H9 (cell line): Measurements from ENCODE around the gene C16orf86. TPM values are rescaled to one million over a fixed set of nuclear protein-coding genes. Genes with fewer than 3 reads are reported as not detected.

Experiments
- DNase-seq: peaks from one replicate; pipeline ENCODE4 v3.0.0-alpha.2; 2017
- H2AFZ ChIP-seq: one replicate; pipeline ENCODE4 v1.6.1; 2013; ENCODE audit warnings: mild to moderate bottlenecking, low read length, control low read depth, moderate library complexity
- H2AK5ac ChIP-seq: 2 replicates; pipeline ENCODE4 v1.6.1; 2013; ENCODE audit warnings: low read length, control low read depth, mixed read lengths; ENCODE audit not compliant: insufficient read length
- H2BK120ac ChIP-seq: one replicate; pipeline ENCODE4 v1.6.1; 2013; ENCODE audit warnings: low read depth, mild to moderate bottlenecking, low read length, control low read depth, inconsistent platforms; ENCODE audit not compliant: poor library complexity, severe bottlenecking
- H2BK12ac ChIP-seq: 2 replicates; pipeline ENCODE4 v1.6.1; 2013; ENCODE audit warnings: low read length, control low read depth, mixed read lengths, low read depth; ENCODE audit not compliant: insufficient read length
- H2BK15ac ChIP-seq: 2 replicates; pipeline ENCODE4 v1.6.1; 2013; ENCODE audit warnings: low read depth, low read length, control low read depth
- H2BK20ac ChIP-seq: one replicate; pipeline ENCODE4 v1.6.1; 2013; ENCODE audit warnings: low read depth, mild to moderate bottlenecking, low read length, control low read depth, inconsistent platforms; ENCODE audit not compliant: poor library complexity, severe bottlenecking
- H2BK5ac ChIP-seq: 2 replicates; pipeline ENCODE4 v1.6.1; 2013; ENCODE audit warnings: low read length, control low read depth, mixed read lengths; ENCODE audit not compliant: insufficient read length
- H3K14ac ChIP-seq: 2 replicates; pipeline ENCODE4 v1.6.1; 2013; ENCODE audit warnings: low read length, control low read depth; ENCODE audit not compliant: insufficient read depth
- H3K18ac ChIP-seq: 2 replicates; pipeline ENCODE4 v1.6.1; 2013; ENCODE audit warnings: low read depth, mild to moderate bottlenecking, mixed read lengths, low read length, control low read depth; ENCODE audit not compliant: insufficient read length
- H3K23ac ChIP-seq: 2 replicates; pipeline ENCODE4 v1.6.1; 2013; ENCODE audit warnings: low read length, control low read depth, mixed read lengths, low read depth; ENCODE audit not compliant: insufficient read length
- H3K23me2 ChIP-seq: 2 replicates; pipeline ENCODE4 v1.6.1; 2013; ENCODE audit warnings: low read depth, mild to moderate bottlenecking, mixed read lengths, low read length, control low read depth; ENCODE audit not compliant: insufficient read length, poor library complexity, severe bottlenecking
- H3K27ac ChIP-seq: 2 replicates; pipeline ENCODE4 v1.5.1; 2013; ENCODE audit warnings: low read length, control low read depth, mixed read lengths, low read depth; ENCODE audit not compliant: insufficient read length
- H3K27me3 ChIP-seq: 2 replicates; pipeline ENCODE4 v1.6.1; 2013; ENCODE audit warnings: low read length, control low read depth, inconsistent platforms; ENCODE audit not compliant: insufficient read depth
- H3K4ac ChIP-seq: 2 replicates; pipeline ENCODE4 v1.6.1; 2013; ENCODE audit warnings: low read depth, mild to moderate bottlenecking, control low read depth, inconsistent platforms, low read length, moderate library complexity
- H3K4me1 ChIP-seq: 2 replicates; pipeline ENCODE4 v1.6.1; 2013; ENCODE audit warnings: low read length, control low read depth, inconsistent platforms; ENCODE audit not compliant: insufficient read depth
- H3K4me2 ChIP-seq: 2 replicates; pipeline ENCODE4 v1.6.1; 2013; ENCODE audit warnings: low read length, control low read depth, mixed read lengths; ENCODE audit not compliant: insufficient read length, insufficient read depth
- H3K56ac ChIP-seq: 2 replicates; pipeline ENCODE4 v1.6.1; 2013; ENCODE audit warnings: low read depth, mild to moderate bottlenecking, mixed read lengths, low read length, control low read depth; ENCODE audit not compliant: insufficient read length
- H3K79me1 ChIP-seq: 2 replicates; pipeline ENCODE4 v1.6.1; 2013; ENCODE audit warnings: low read depth, mild to moderate bottlenecking, moderate library complexity, low read length, control low read depth, inconsistent platforms; ENCODE audit not compliant: insufficient read depth, poor library complexity, severe bottlenecking
- H3K79me2 ChIP-seq: 2 replicates; pipeline ENCODE4 v1.6.1; 2013; ENCODE audit warnings: low read length, control low read depth, inconsistent platforms; ENCODE audit not compliant: insufficient read depth
- H3K9ac ChIP-seq: 2 replicates; pipeline ENCODE4 v1.6.1; 2013; ENCODE audit warnings: low read length, control low read depth, mixed read lengths; ENCODE audit not compliant: insufficient read length; ENCODE audit errors: extremely low read depth
- H3K9me3 ChIP-seq: one replicate; pipeline ENCODE4 v1.6.1; 2013; ENCODE audit warnings: low read depth, low read length, inconsistent platforms; ENCODE audit not compliant: control insufficient read depth
- H3T11ph ChIP-seq: one replicate; pipeline ENCODE4 v1.6.1; 2013; ENCODE audit warnings: mild to moderate bottlenecking, low read length, control low read depth, inconsistent platforms
- H4K20me1 ChIP-seq: one replicate; pipeline ENCODE4 v1.6.1; 2013; ENCODE audit not compliant: control insufficient read depth, insufficient read length, insufficient read depth
- H4K5ac ChIP-seq: 2 replicates; pipeline ENCODE4 v1.6.1; 2013; ENCODE audit warnings: low read depth, mild to moderate bottlenecking, mixed read lengths, low read length, control low read depth; ENCODE audit not compliant: insufficient read length
- H4K8ac ChIP-seq: replicated peaks from 2 replicates; pipeline ENCODE4 v1.6.1; 2013; ENCODE audit warnings: low read length, control low read depth, mixed read lengths, low read depth; ENCODE audit not compliant: insufficient read length
- H4K91ac ChIP-seq: 2 replicates; pipeline ENCODE4 v1.6.1; 2013; ENCODE audit warnings: low read depth, mild to moderate bottlenecking, moderate library complexity, mixed read lengths, low read length, control low read depth; ENCODE audit not compliant: insufficient read length
- H3K27ac Mint-ChIP-seq, 3 experiments: 2 replicates in 2 of 3; 3 replicates in 1 of 3; pipeline ENCODE4 v1.8.0; 2020 to 2021; ENCODE audit warnings: mixed read lengths in 3 of 3, mild to moderate bottlenecking in 1 of 3, moderate library complexity in 1 of 3
- H3K27me3 Mint-ChIP-seq: 2 replicates; pipeline ENCODE4 v1.8.0; 2021; ENCODE audit warnings: low read depth, mild to moderate bottlenecking, moderate library complexity, mixed read lengths
- H3K36me3 Mint-ChIP-seq, 3 experiments: 2 replicates in 2 of 3; 3 replicates in 1 of 3; pipeline ENCODE4 v1.8.0; 2020 to 2021; ENCODE audit warnings: low read depth in 3 of 3, mixed read lengths in 3 of 3; ENCODE audit not compliant: insufficient read depth in 1 of 3
- H3K4me1 Mint-ChIP-seq, 2 experiments: 2 replicates each; pipeline ENCODE4 v1.8.0; 2020; ENCODE audit warnings: mixed read lengths in 2 of 2
- H3K4me3 Mint-ChIP-seq, 2 experiments: 2 replicates in 1 of 2; 3 replicates in 1 of 2; pipeline ENCODE4 v1.8.0; 2020 to 2021; ENCODE audit warnings: mild to moderate bottlenecking in 2 of 2, mixed read lengths in 2 of 2, moderate library complexity in 1 of 2
- H3K9me3 Mint-ChIP-seq, 2 experiments: 2 replicates in 1 of 2; 3 replicates in 1 of 2; pipeline ENCODE4 v1.8.0; 2020; ENCODE audit warnings: mild to moderate bottlenecking in 2 of 2, mixed read lengths in 2 of 2, moderate library complexity in 1 of 2
- CTCF ChIP-seq: fragments of 200-600 bp; sonication (generic); conservative IDR thresholded peaks from 3 replicates; pipeline ENCODE4 v1.8.0; 2021; ENCODE audit warnings: antibody characterized with exemption, mild to moderate bottlenecking
- WGBS: extraction: QIAGEN DNeasy Blood & Tissue Kit; methylation state at CpG from one replicate; pipeline ENCODE4 v1.1.7; 2013; ENCODE audit warnings: missing lambda C conversion rate, low lambda C conversion rate, mixed read lengths; ENCODE audit not compliant: insufficient read length; ENCODE audit errors: extremely low coverage; 5-methylcytosine and 5-hydroxymethylcytosine counted together
- total RNA-seq: library from RNA; stranded (reverse); gene quantifications from 2 replicates; pipeline ENCODE4 v1.2.1, GENCODE V29; 2021

Gene C16orf86
- total RNA-seq, 1 experiment from 2014 or later: 1.5 TPM

GRCh38 chr16:67648764-67649407 is 17.7 kb upstream of the C16orf86 start:
- Histone ChIP-seq H3K23me2 (peaks cover 11% of the 10 kb centered on the region), H2AK5ac (no peak overlapping the region), H2AFZ (no peak overlapping the region), H3K4me1 (no peaks in the 10 kb centered on the region), H4K91ac (no peak overlapping the region), H3K23ac (no peak overlapping the region), H2BK5ac (no peak overlapping the region), H4K8ac (no peak overlapping the region), H3K27ac (no peak overlapping the region), H3K79me2 (no peaks in the 10 kb centered on the region), H3K9me3 (no peaks in the 10 kb centered on the region), H3K14ac (no peak overlapping the region), H3T11ph (no peak overlapping the region), H3K18ac (no peak overlapping the region), H2BK15ac (no peak overlapping the region), H3K4me2 (no peak overlapping the region), H4K5ac (no peak overlapping the region), H3K9ac (no peak overlapping the region), H2BK12ac (no peak overlapping the region), H2BK20ac (no peak overlapping the region), H4K20me1 (no peaks in the 10 kb centered on the region), H3K56ac (no peak overlapping the region), H3K27me3 (no peaks in the 10 kb centered on the region; the same call in 1 of the 2 replicates), H3K4ac (no peak overlapping the region), H2BK120ac (no peak overlapping the region), H3K79me1 (no peaks in the 10 kb centered on the region)
- Mint-ChIP-seq H3K4me3 (0 out of 5 replicates have a peak overlapping the region, but pooled peaks of 1 of the 2 experiments have one; percentile 29), H3K27ac (no peak overlapping the region; a peak in 1 of 7 replicates), H3K4me1 (peaks cover 5 to 12% of the 10 kb centered on the region in 2 experiments), H3K27me3 (peaks cover 9% of the 10 kb centered on the region), H3K36me3 (peaks cover 8 to 28% (median 25%) of the 10 kb centered on the region in 3 experiments; a peak in 6 of 7 replicates), H3K9me3 (no peaks in the 10 kb centered on the region; a peak in 1 of 5 replicates)
- DNase-seq: no peak
- whole genome bisulfite sequencing: no CpG with 5 or more reads among the region's 35 CpGs
- no peak for TF ChIP-seq CTCF
